ENCODE results near the gene ACMSD.

ACMSD gene

GRCh38 chr2:134795765-134796164 lies 42.7 kb upstream of the ACMSD start:
- TF ChIP-seq TAF1 (IDR thresholded peaks at IDR 0.05; ENCODE audit: borderline replicate concordance, insufficient read depth, low read length) (no peak), FOXP2 (optimal IDR thresholded peaks at IDR 0.05; ENCODE audit: borderline replicate concordance, extremely low read depth, extremely low read length, insufficient read depth) (no peak)

- TF ChIP-seq SIN3A (IDR thresholded peaks at IDR 0.05; ENCODE audit: borderline replicate concordance, insufficient read depth, low read length) (no peak), FOXP2 (optimal IDR thresholded peaks at IDR 0.05; ENCODE audit: borderline replicate concordance, extremely low read depth, extremely low read length, insufficient read depth) (no peak), REST (IDR thresholded peaks at IDR 0.05; ENCODE audit: insufficient read depth in 1 of 2, low read depth in 2 of 2, low read length in 2 of 2) (no peak), POLR2AphosphoS5 (IDR thresholded peaks at IDR 0.05; ENCODE audit: low read depth, low read length) (no peak), TAF1 (IDR thresholded peaks at IDR 0.05; ENCODE audit: borderline replicate concordance, insufficient read depth, low read length) (no peak)
Observed at GRCh38 chr2:134796373-134796772, 42.0 kb upstream of the ACMSD start.

GRCh38 chr2:134799936-134800335 lies 38.5 kb upstream of the ACMSD start:
- TF ChIP-seq SIN3A (IDR thresholded peaks at IDR 0.05; ENCODE audit: borderline replicate concordance, insufficient read depth, low read length), result no peak
- TF ChIP-seq POLR2AphosphoS5 (IDR thresholded peaks at IDR 0.05; ENCODE audit: low read depth, low read length), result no peak
- TF ChIP-seq FOXP2 (optimal IDR thresholded peaks at IDR 0.05; ENCODE audit: borderline replicate concordance, extremely low read depth, extremely low read length, insufficient read depth), result no peak
- TF ChIP-seq REST (IDR thresholded peaks at IDR 0.05; ENCODE audit: insufficient read depth in 1 of 2, low read depth in 2 of 2, low read length in 2 of 2), result no peak

- TF ChIP-seq SIN3A (IDR thresholded peaks at IDR 0.05; ENCODE audit: borderline replicate concordance, insufficient read depth, low read length) (no peak), TAF1 (IDR thresholded peaks at IDR 0.05; ENCODE audit: borderline replicate concordance, insufficient read depth, low read length) (no peak), POLR2AphosphoS5 (IDR thresholded peaks at IDR 0.05; ENCODE audit: low read depth, low read length) (no peak), REST (IDR thresholded peaks at IDR 0.05; ENCODE audit: insufficient read depth in 1 of 2, low read depth in 2 of 2, low read length in 2 of 2) (no peak), FOXP2 (optimal IDR thresholded peaks at IDR 0.05; ENCODE audit: borderline replicate concordance, extremely low read depth, extremely low read length, insufficient read depth) (no peak)
Observed at GRCh38 chr2:134800341-134800740, 38.1 kb upstream of the ACMSD start.

- TF ChIP-seq REST (IDR thresholded peaks at IDR 0.05; ENCODE audit: insufficient read depth in 1 of 2, low read depth in 2 of 2, low read length in 2 of 2), result no peak
- TF ChIP-seq SIN3A (IDR thresholded peaks at IDR 0.05; ENCODE audit: borderline replicate concordance, insufficient read depth, low read length), result no peak
- no peak for TF ChIP-seq FOXP2 (optimal IDR thresholded peaks at IDR 0.05; ENCODE audit: borderline replicate concordance, extremely low read depth, extremely low read length, insufficient read depth)
- no peak for TF ChIP-seq TAF1 (IDR thresholded peaks at IDR 0.05; ENCODE audit: borderline replicate concordance, insufficient read depth, low read length)
- TF ChIP-seq POLR2AphosphoS5 (IDR thresholded peaks at IDR 0.05; ENCODE audit: low read depth, low read length), result no peak
Observed at GRCh38 chr2:134815741-134816140, 22.7 kb upstream of the ACMSD start.

All from PFSK-1 (cell line).